ENCODE results near the gene MTMR1.

The MTMR1 gene

GRCh38 chrX:150651906-150652305 is 41.3 kb upstream of the MTMR1 start:
- no peak for DNase-seq (ENCODE audit: low read depth in 2 of 2)
- no peak for TF ChIP-seq CTCF (IDR thresholded peaks at IDR 0.05; ENCODE audit: low read depth, low read length)
- H3K4me3 ChIP-seq (replicated peaks in 1 of 2; ENCODE audit: low read depth in 2 of 2, low read length in 2 of 2), result no peak overlapping the region

GRCh38 chrX:150655788-150656187 is 37.4 kb upstream of the MTMR1 start:
- TF ChIP-seq CTCF (IDR thresholded peaks at IDR 0.05; ENCODE audit: low read depth, low read length), result no peak
- no peak overlapping the region for H3K4me3 ChIP-seq (replicated peaks in 1 of 2; ENCODE audit: low read depth in 2 of 2, low read length in 2 of 2)
- DNase-seq (ENCODE audit: low read depth in 2 of 2), result no peak

DNA sequence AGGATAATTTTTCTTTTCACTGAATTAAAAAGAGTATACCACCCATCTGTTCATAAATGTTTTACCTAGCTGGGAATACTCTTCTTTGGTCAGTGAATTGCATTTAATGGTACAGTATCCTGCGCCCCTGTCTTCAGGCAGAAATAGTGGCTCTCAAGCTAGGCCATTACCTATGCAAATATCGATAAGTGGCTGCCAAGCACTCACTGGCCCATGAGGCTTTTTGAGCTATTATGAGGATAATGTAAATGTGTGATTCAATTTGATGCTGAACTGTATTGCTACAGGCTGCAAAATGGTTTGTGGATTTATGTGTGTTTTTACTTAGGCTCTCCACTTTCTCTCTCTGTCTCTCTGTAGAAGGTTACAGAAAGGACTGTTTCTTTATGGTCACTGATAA is 30.1 kb upstream of the MTMR1 start:
- no peak overlapping the region for H3K4me3 ChIP-seq (replicated peaks in 1 of 2; ENCODE audit: low read depth in 2 of 2, low read length in 2 of 2)
- TF ChIP-seq CTCF (IDR thresholded peaks at IDR 0.05; ENCODE audit: low read depth, low read length), result no peak
- DNase-seq (ENCODE audit: low read depth in 2 of 2), result no peak

GRCh38 chrX:150664290-150664689 is 28.9 kb upstream of the MTMR1 start:
- peak in 1 of 2 donors; percentile 11 for DNase-seq (ENCODE audit: low read depth in 2 of 2)
- H3K4me3 ChIP-seq (replicated peaks in 1 of 2; ENCODE audit: low read depth in 2 of 2, low read length in 2 of 2), result no peak overlapping the region
- no peak for TF ChIP-seq CTCF (IDR thresholded peaks at IDR 0.05; ENCODE audit: low read depth, low read length)

DNA sequence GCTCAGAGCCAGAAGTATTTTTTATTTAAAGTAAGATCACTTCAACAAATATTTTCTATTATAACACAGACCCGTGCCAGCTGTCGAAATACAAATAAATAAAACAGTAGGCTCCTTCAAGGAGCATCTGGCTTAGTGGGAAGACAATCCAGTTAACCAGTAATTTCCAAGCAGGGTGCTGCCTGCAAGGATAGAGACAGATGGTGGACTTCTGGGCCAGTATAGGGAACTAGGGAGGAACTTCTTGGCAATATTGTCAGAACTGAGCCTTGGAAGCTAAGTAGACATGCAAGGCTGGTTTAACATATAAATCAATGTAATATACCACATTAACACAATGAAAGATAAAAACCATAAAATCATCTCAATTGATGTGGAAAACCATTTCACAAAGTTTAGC is 17.0 kb upstream of the MTMR1 start:
- no peak overlapping the region for H3K4me3 ChIP-seq (replicated peaks in 1 of 2; ENCODE audit: low read depth in 2 of 2, low read length in 2 of 2)
- no peak for TF ChIP-seq CTCF (IDR thresholded peaks at IDR 0.05; ENCODE audit: low read depth, low read length)
- DNase-seq (ENCODE audit: low read depth in 2 of 2), result no peak

DNA sequence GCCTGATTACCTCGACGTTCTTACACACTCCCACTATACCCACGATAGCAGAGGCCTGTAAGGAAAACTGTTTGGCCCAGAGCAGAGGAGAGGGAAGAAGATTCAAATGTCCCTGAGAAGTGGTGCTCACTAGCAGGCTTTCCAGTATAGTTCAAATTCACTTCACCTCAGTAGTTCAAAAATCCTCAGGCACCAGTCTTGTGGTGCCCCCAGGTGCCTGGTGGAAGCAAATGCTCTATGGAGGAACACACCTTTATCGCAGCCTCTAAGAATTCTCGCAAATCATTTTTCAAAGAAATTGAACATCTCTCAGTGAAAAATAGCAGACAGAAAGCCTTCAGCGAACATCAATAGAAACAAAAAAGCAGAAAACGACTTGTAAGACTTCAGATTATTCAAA is 12.2 kb upstream of the MTMR1 start:
- peak; percentile 47 for TF ChIP-seq CTCF (IDR thresholded peaks at IDR 0.05; ENCODE audit: low read depth, low read length)
- DNase-seq (ENCODE audit: low read depth in 2 of 2), result peak; percentile 44 to 48
- H3K4me3 ChIP-seq (replicated peaks in 1 of 2; ENCODE audit: low read depth in 2 of 2, low read length in 2 of 2), result no peak overlapping the region

DNA sequence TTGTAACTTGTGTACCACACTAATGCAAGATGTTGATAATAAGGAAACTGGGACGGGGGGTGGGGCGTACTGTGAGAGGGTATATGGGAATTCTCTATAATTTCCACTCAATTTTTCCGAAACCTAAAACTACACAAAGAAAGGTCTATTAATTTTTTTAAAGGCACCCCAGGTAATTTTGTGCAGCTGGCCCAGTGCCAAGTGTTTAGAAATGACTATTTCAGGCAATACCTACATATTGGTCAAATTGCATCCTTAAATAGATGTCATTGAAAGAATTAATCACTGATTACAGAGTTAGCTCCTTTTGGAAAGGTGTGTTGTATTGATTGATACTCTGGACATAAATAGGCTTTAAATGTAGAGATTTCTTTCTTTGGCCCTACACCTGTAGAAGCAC is 10.1 kb upstream of the MTMR1 start:
- TF ChIP-seq CTCF (IDR thresholded peaks at IDR 0.05; ENCODE audit: low read depth, low read length), result no peak
- no peak for DNase-seq (ENCODE audit: low read depth in 2 of 2)
- H3K4me3 ChIP-seq (replicated peaks in 1 of 2; ENCODE audit: low read depth in 2 of 2, low read length in 2 of 2), result no peak overlapping the region
